ENCODE data around the gene SLC6A12.
"Not testable (repeated sequence)": the region's sequence is repeated elsewhere in the genome, so short reads cannot be mapped to it uniquely, and the experiment has no call there.

Gene SLC6A12

DNA sequence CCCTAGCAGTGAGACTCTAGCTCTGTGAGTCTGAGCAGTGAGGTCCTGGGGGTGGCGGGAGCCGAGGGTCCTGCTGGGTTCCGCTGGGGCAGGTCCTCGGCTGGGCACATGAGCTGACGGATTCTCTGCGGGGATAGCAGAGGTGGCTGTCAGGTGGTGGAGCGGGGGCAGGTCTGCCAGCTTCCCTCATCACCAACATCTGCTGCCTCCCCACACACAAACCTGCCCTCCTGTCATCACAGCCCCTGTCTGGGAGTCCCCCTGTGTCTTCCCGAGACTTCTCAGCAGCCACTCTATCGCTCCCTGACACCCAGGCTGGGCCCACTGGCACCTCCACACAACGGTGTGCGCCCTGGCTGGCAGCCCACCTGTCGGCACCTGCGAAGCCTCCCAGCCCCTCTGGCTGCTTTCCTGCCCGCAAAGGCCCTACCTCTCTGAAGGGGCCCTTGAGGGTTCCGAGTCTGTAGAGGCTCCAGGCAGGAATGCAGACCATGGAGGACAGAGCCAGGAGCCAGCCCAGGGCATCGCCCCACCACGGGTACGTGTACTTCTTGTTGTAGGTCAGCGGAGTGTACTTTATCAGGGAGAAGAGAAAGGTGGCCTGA lies 7.1 kb upstream of the SLC6A12 start:
- DNase-seq (ENCODE audit: extremely low spot score), result no peak
- TF ChIP-seq, protein P1, sequence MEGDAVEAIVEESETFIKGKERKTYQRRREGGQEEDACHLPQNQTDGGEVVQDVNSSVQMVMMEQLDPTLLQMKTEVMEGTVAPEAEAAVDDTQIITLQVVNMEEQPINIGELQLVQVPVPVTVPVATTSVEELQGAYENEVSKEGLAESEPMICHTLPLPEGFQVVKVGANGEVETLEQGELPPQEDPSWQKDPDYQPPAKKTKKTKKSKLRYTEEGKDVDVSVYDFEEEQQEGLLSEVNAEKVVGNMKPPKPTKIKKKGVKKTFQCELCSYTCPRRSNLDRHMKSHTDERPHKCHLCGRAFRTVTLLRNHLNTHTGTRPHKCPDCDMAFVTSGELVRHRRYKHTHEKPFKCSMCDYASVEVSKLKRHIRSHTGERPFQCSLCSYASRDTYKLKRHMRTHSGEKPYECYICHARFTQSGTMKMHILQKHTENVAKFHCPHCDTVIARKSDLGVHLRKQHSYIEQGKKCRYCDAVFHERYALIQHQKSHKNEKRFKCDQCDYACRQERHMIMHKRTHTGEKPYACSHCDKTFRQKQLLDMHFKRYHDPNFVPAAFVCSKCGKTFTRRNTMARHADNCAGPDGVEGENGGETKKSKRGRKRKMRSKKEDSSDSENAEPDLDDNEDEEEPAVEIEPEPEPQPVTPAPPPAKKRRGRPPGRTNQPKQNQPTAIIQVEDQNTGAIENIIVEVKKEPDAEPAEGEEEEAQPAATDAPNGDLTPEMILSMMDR (IDR thresholded peaks at IDR 0.05; ENCODE audit: control extremely low read depth, extremely low read depth, low read depth, missing control alignments), result no peak
- POLR2A ChIA-PET, result no interaction called here
- CTCF ChIA-PET, result interaction anchor here (1.5 to 4.2 kb wide), 4 partner anchors 10 to 40 kb away, joined by 4 to 24 read pairs (median 12); no protein-coding TSS in a partner anchor

DNA sequence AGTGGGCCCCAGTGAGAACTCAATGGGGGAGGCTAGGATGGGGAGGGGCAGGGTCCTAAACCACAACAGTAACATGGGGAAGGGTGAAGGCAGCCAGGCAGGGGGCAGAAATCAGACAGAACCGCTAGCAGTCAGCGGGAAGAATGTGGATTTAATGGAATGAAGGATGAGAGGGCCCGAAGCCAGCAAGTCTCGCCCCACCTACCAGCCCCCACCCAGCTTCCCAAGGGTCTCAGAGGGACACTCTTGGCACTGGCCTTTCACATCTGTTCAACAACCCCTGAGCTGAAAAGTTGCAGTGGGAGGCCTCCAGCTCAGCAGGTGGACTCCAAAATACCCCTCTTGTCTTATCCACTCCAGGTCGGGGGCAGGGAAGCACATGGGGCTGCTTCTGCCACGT lies 6.5 kb upstream of the SLC6A12 start:
- DNase-seq (ENCODE audit: extremely low spot score), result no peak
- POLR2A ChIA-PET, result no interaction called here
- CTCF ChIA-PET, result interaction anchor here (0.8 to 4.2 kb wide), 7 partner anchors 8 to 67 kb away, joined by 3 to 24 read pairs (median 6); no protein-coding TSS in a partner anchor
- TF ChIP-seq, protein P1 (IDR thresholded peaks at IDR 0.05; ENCODE audit: control extremely low read depth, extremely low read depth, low read depth, missing control alignments), result no peak

DNA sequence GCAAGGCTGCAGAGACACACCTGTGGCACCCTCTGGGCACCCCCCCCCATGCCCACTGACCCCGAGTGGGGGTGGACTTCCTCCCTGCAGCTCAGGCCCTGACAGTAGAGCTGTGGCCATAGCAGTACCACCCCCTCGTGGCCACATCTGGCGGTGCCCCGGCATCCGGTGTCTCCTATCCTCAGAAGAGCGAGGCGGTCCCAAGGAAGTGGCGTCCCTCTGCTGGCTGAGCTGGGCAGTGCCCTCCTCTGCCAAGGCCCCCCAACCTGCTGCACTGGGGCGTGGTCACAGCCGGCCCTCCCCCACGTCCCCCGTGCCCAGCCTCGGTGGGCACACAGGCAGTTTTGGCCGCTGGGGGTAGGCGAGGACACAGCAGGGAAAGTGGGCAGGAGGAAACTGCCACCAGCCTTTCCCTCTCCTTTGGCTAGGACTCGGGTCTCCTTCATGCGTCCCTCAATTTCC lies 6.0 kb upstream of the SLC6A12 start:
- TF ChIP-seq, protein P1 (IDR thresholded peaks at IDR 0.05; ENCODE audit: control extremely low read depth, extremely low read depth, low read depth, missing control alignments), result peak; percentile 74
- ChIA-PET CTCF (interaction anchor here (0.8 to 4.2 kb wide), 8 partner anchors 8 to 111 kb away, joined by 3 to 24 read pairs (median 6); no protein-coding TSS in a partner anchor), POLR2A (no interaction called here)
- peak; percentile 71 for DNase-seq (ENCODE audit: extremely low spot score)

DNA sequence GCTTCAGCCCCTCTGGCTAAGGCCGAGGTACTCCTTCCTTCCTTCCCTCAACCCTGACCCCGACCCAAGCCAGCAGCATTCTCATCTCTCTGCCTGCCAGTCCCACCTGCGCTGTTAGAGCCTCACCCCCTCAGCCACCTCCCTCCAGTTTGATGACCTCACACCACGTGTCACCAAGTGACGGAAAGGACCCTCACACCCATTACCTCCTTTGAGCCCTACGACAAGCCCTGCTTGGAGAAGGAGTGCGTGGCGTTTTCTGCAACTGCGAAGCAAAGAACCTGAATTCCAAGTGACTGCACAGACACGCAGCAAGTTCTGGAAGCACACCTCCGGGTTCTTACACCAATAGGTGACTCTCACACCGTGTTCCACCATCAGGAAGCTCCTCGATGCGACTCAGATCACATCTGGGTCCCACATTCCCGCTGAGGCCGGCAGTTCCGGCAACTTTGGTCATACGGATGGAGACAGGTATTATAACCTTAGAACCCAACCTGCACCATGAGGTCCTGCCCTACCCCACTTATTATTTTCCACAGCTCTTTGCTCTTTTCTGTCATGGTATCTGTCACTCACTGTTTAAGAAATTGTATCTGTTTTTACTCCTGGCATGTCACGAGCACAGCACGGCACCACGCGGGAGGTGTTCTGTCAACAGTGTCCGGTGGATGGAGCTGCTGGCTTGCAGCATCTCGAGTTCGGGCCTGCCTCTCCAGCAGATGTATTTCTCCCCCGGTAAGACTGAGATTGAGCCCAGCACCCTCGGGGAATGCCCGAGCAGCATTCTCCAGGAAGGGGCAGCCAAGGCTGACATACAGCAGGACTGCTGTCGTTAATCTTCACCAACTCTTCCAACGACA lies 5.0 kb upstream of the SLC6A12 start:
- no peak for DNase-seq (ENCODE audit: extremely low spot score)
- ChIA-PET CTCF (interaction anchor here (1.2 to 4.2 kb wide), 6 partner anchors 8 to 110 kb away, joined by 3 to 24 read pairs (median 6); no protein-coding TSS in a partner anchor), POLR2A (no interaction called here)
- TF ChIP-seq, protein P1 (IDR thresholded peaks at IDR 0.05; ENCODE audit: control extremely low read depth, extremely low read depth, low read depth, missing control alignments), result no peak

DNA sequence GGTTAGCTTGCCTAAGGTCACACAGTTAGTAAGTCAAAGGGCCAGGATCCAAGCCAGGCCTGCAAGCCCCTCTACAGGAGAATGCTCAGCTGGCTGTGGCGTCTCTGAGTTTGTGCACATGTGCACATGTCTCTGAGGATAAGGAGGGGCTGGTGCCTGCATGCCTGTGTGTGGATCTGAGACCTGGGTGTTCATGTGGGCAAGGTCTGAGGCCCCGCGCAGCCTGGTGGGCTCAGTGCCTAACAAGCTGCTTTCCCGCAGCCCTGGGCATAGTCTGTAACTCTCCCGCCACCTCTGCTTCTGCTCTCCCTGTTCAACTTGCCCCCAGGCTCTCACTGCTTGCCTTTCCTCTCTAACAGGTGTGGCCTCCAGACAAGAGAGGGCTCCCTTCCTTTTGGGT lies 4.3 kb upstream of the SLC6A12 start:
- DNase-seq (ENCODE audit: extremely low spot score), result no peak
- ChIA-PET POLR2A (no interaction called here), CTCF (interaction anchor here (1.2 to 4.2 kb wide), 2 partner anchors 13 to 16 kb away, joined by 3 to 24 read pairs; no protein-coding TSS in a partner anchor)
- TF ChIP-seq, protein P1 (IDR thresholded peaks at IDR 0.05; ENCODE audit: control extremely low read depth, extremely low read depth, low read depth, missing control alignments), result no peak

- POLR2A ChIA-PET; CTCF ChIA-PET; DNase-seq (ENCODE audit: extremely low spot score): not testable (repeated sequence)
Observed at GRCh38 chr12:217029-217428, 3.1 kb upstream of the SLC6A12 start.
